Gastroesophageal sphincter (tissue), 3 donors: ENCODE results near the gene GNG4.

Source experiments
- POLR2A ChIP-seq, 2 donors: fragments of 450-650 bp; IDR thresholded peaks; one replicate each; pipeline ENCODE4 v1.6.1; 2017; ENCODE audit warnings: antibody characterized with exemption in 2 of 2, mild to moderate bottlenecking in 2 of 2, moderate library complexity in 1 of 2
- POLR2AphosphoS5 ChIP-seq: sonication (generic); formaldehyde crosslinking; IDR thresholded peaks from one replicate; pipeline ENCODE4 v1.6.1; 2017; ENCODE audit warnings: antibody characterized with exemption
- TF ChIP-seq, protein P1 (sequence below), 4 experiments: fragments of 200-600 bp in 2 of 4; fragments of 450-650 bp in 2 of 4; sonication (generic) in 1 of 4; IDR thresholded peaks; one replicate each; pipeline ENCODE4 v1.5.1; 2017 to 2019; ENCODE audit warnings: antibody characterized with exemption in 4 of 4, mild to moderate bottlenecking in 2 of 4, moderate library complexity in 2 of 4

- no peak for TF ChIP-seq POLR2A (IDR thresholded peaks at IDR 0.05)
- TF ChIP-seq, protein P1, sequence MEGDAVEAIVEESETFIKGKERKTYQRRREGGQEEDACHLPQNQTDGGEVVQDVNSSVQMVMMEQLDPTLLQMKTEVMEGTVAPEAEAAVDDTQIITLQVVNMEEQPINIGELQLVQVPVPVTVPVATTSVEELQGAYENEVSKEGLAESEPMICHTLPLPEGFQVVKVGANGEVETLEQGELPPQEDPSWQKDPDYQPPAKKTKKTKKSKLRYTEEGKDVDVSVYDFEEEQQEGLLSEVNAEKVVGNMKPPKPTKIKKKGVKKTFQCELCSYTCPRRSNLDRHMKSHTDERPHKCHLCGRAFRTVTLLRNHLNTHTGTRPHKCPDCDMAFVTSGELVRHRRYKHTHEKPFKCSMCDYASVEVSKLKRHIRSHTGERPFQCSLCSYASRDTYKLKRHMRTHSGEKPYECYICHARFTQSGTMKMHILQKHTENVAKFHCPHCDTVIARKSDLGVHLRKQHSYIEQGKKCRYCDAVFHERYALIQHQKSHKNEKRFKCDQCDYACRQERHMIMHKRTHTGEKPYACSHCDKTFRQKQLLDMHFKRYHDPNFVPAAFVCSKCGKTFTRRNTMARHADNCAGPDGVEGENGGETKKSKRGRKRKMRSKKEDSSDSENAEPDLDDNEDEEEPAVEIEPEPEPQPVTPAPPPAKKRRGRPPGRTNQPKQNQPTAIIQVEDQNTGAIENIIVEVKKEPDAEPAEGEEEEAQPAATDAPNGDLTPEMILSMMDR (IDR thresholded peaks at IDR 0.05) = no peak
- TF ChIP-seq POLR2AphosphoS5 = no peak
Measured at GRCh38 chr1:235588156-235588555, 61.4 kb downstream of the GNG4 start.
